OCI-LY3 (cell line): ENCODE results near the gene ERBB2.

Experiments used
- CTCF ChIP-seq: fragments of 200-600, 300-600 bp; sonication (generic); IDR thresholded peaks from 2 replicates; pipeline ENCODE4 v1.5.1; 2014; ENCODE audit warnings: antibody characterized with exemption, low read length, low read depth
- EZH2phosphoT487 ChIP-seq: fragments of 200-600 bp; shearing (Covaris generic); IDR thresholded peaks from 2 replicates; pipeline ENCODE4 v1.6.1; 2018; ENCODE audit warnings: antibody characterized with exemption, mixed run types, low read depth

- TF ChIP-seq CTCF (peak; percentile 92), EZH2phosphoT487 (no peak)
Observed at GRCh38 chr17:39671651-39672521, 28.0 kb upstream of the ERBB2 start.
